Measurements from ENCODE around the gene FBXW8.

FBXW8 gene

GRCh38 chr12:116885491-116885890 is 25.3 kb upstream of the FBXW8 start:
- H3K4me3 ChIP-seq (replicated peaks; ENCODE audit: low read depth, low read length): no peak overlapping the region
- DNase-seq (ENCODE audit: extremely low read depth, low read depth): no peak
- no peak for TF ChIP-seq CTCF (IDR thresholded peaks at IDR 0.05; ENCODE audit: low read depth, low read length, missing control alignments)

DNA sequence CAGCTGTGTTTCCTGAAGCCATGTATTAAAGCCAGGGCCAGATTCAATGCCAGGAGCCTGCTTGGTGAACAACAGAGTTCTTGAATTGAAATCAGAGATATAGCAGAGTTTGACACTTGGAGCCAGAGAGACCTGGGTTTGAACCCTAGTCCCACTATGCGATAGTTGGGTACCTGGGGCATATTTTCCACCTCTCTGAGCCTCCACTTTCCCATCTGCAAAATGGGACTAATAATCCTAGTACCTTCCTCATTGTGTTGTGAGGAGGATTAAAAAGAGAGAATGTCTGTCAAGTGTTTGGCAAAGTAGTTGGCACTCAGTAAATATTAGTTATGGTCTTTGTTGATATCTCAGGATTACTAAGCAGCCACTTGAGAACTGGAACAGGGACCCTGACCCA is 23.5 kb upstream of the FBXW8 start:
- no peak for TF ChIP-seq CTCF (IDR thresholded peaks at IDR 0.05; ENCODE audit: low read depth, low read length, missing control alignments)
- no peak overlapping the region for H3K4me3 ChIP-seq (replicated peaks; ENCODE audit: low read depth, low read length)
- no peak for DNase-seq (ENCODE audit: extremely low read depth, low read depth)

- DNase-seq (ENCODE audit: extremely low read depth, low read depth): no peak
- no peak for TF ChIP-seq CTCF (IDR thresholded peaks at IDR 0.05; ENCODE audit: low read depth, low read length, missing control alignments)
- H3K4me3 ChIP-seq (replicated peaks; ENCODE audit: low read depth, low read length): no peak overlapping the region
Measured at GRCh38 chr12:116887897-116888296, 22.9 kb upstream of the FBXW8 start.

DNA sequence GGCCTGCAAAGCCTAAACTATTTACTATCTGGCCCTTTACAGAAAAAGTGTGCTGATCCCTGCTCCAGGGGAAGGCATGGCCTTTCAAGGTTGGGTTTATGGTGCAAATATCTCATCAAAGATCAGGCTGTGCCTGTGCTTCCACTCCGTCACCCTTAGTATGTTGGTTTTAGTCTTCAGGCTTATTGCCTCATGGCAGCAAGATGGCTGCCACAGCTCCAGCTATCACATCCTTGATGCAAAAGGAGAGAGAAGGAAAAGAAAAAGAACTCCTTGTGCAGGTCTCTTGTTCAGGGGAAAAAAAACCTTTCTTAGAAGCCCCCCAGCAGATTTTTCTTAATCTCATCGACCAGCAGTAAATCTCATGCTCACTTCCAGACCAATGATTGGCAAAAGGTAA is 20.4 kb upstream of the FBXW8 start:
- DNase-seq (ENCODE audit: extremely low read depth, low read depth): no peak
- no peak for TF ChIP-seq CTCF (IDR thresholded peaks at IDR 0.05; ENCODE audit: low read depth, low read length, missing control alignments)

DNA sequence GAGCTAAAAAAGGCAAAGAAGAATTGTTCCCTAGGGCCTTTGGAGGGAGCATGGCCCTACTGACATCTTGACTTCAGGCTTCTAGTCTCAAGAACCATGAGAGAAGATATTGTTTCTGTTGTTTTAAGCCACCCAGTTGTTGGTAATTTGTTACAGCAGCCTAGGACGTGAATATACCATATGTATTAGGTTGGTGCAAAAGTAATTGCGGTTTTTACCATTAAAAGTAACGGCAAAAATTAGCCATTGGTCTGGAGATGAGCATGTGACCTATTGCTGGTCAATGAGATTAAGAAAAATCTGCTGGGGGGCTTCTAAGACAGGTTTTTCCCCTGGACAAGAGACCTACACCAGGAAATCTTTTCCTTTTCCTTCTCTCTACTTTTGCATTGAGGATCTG is 19.7 kb upstream of the FBXW8 start:
- DNase-seq (ENCODE audit: extremely low read depth, low read depth): no peak
- no peak overlapping the region for H3K4me3 ChIP-seq (replicated peaks; ENCODE audit: low read depth, low read length)
- TF ChIP-seq CTCF (IDR thresholded peaks at IDR 0.05; ENCODE audit: low read depth, low read length, missing control alignments): no peak

More for the DNA sequence above, 20.4 kb upstream of the FBXW8 start:
- H3K4me3 ChIP-seq (replicated peaks; ENCODE audit: low read depth, low read length): no peak overlapping the region

- no peak for TF ChIP-seq CTCF (IDR thresholded peaks at IDR 0.05; ENCODE audit: low read depth, low read length, missing control alignments)
- DNase-seq (ENCODE audit: extremely low read depth, low read depth): no peak
- no peak overlapping the region for H3K4me3 ChIP-seq (replicated peaks; ENCODE audit: low read depth, low read length)
Measured at GRCh38 chr12:116892349-116893140, 18.2 kb upstream of the FBXW8 start.

GRCh38 chr12:116894913-116895312 is 15.8 kb upstream of the FBXW8 start:
- no peak overlapping the region for H3K4me3 ChIP-seq (replicated peaks; ENCODE audit: low read depth, low read length)
- TF ChIP-seq CTCF (IDR thresholded peaks at IDR 0.05; ENCODE audit: low read depth, low read length, missing control alignments): no peak
- no peak for DNase-seq (ENCODE audit: extremely low read depth, low read depth)
